ENCODE measurements around the gene NBEA.

- TF ChIP-seq, protein P1, sequence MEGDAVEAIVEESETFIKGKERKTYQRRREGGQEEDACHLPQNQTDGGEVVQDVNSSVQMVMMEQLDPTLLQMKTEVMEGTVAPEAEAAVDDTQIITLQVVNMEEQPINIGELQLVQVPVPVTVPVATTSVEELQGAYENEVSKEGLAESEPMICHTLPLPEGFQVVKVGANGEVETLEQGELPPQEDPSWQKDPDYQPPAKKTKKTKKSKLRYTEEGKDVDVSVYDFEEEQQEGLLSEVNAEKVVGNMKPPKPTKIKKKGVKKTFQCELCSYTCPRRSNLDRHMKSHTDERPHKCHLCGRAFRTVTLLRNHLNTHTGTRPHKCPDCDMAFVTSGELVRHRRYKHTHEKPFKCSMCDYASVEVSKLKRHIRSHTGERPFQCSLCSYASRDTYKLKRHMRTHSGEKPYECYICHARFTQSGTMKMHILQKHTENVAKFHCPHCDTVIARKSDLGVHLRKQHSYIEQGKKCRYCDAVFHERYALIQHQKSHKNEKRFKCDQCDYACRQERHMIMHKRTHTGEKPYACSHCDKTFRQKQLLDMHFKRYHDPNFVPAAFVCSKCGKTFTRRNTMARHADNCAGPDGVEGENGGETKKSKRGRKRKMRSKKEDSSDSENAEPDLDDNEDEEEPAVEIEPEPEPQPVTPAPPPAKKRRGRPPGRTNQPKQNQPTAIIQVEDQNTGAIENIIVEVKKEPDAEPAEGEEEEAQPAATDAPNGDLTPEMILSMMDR (conservative IDR thresholded peaks at IDR 0.05; ENCODE audit: low read depth in 2 of 2) = no peak
- no peak for TF ChIP-seq EZH2phosphoT487 (IDR thresholded peaks at IDR 0.05; ENCODE audit: unreplicated experiment)
- no peak for TF ChIP-seq ETS1 (IDR thresholded peaks at IDR 0.05)
- TF ChIP-seq POLR2AphosphoS5 (IDR thresholded peaks at IDR 0.05; ENCODE audit: low read depth) = no peak
- TF ChIP-seq ZNF331 (CRISPR knock-in tag; IDR thresholded peaks at IDR 0.05; ENCODE audit: low read depth) = no peak
- no peak for TF ChIP-seq JUNB (IDR thresholded peaks at IDR 0.05; ENCODE audit: unreplicated experiment)
- no peak for TF ChIP-seq REST (IDR thresholded peaks at IDR 0.05; ENCODE audit: unreplicated experiment)
- TF ChIP-seq CREB1 (CRISPR knock-in tag; IDR thresholded peaks at IDR 0.05; ENCODE audit: low read depth) = no peak
- TF ChIP-seq EZH2 (IDR thresholded peaks at IDR 0.05; ENCODE audit: low read depth, unreplicated experiment) = no peak
- TF ChIP-seq ZNF114 (CRISPR knock-in tag; IDR thresholded peaks at IDR 0.05) = no peak
- no peak for TF ChIP-seq STAT1 (IDR thresholded peaks at IDR 0.05; ENCODE audit: unreplicated experiment)
Observed at GRCh38 chr13:34944274-34944634, 2.2 kb downstream of the NBEA start.

Data from GM23338 (cell line).